Upper lobe of left lung (tissue), 6 donors: ENCODE results near the gene CTDNEP1. TPM values are rescaled to one million over a fixed set of nuclear protein-coding genes. Genes with fewer than 3 reads are reported as not detected.

Experiments used
- ATAC-seq, 2 donors: fragments of 200-7000 bp; cut with Tn5 transposase; one replicate each; pipeline ENCODE4 v1.9.1; 2022; ENCODE audit warnings: mild to moderate bottlenecking in 2 of 2, moderate library complexity in 2 of 2; ENCODE audit not compliant: low FRiP score in 2 of 2
- DNase-seq, 2 donors: peaks; one replicate each; pipeline ENCODE4 v3.0.0-alpha.2; 2019 to 2020
- H3K27ac ChIP-seq, 4 donors: fragments of 200-600 bp; sonication (generic); one replicate each; pipeline ENCODE4 v1.5.1; 2016 to 2019
- H3K27me3 ChIP-seq, 4 donors: fragments of 200-600 bp; sonication (generic); one replicate each; pipeline ENCODE4 v1.5.1; 2017 to 2019
- H3K36me3 ChIP-seq, 4 donors: fragments of 200-600 bp; sonication (generic); one replicate each; pipeline ENCODE4 v1.5.1; 2016 to 2019
- H3K4me1 ChIP-seq, 4 donors: fragments of 200-600 bp; sonication (generic); one replicate each; pipeline ENCODE4 v1.5.1; 2018 to 2019
- H3K4me3 ChIP-seq, 4 donors: fragments of 200-600 bp; sonication (generic); one replicate each; pipeline ENCODE4 v1.5.1; 2017 to 2019; ENCODE audit warnings: mild to moderate bottlenecking in 2 of 4, moderate library complexity in 1 of 4
- H3K9me3 ChIP-seq, 4 donors: fragments of 200-600 bp; sonication (generic); one replicate each; pipeline ENCODE4 v1.5.1; 2018 to 2019
- CTCF ChIP-seq, 6 experiments: fragments of 450-650 bp in 4 of 6; fragments of 200-600 bp in 2 of 6; sonication (generic) in 2 of 6; IDR thresholded peaks; one replicate each; pipeline ENCODE4 v1.5.1; 2016 to 2019; ENCODE audit warnings: antibody characterized with exemption in 6 of 6
- EP300 ChIP-seq, 4 donors: sonication (generic); formaldehyde crosslinking; IDR thresholded peaks; one replicate each; pipeline ENCODE4 v1.5.1; 2017; ENCODE audit warnings: antibody characterized with exemption in 4 of 4, control low read depth in 2 of 4
- POLR2A ChIP-seq, 4 donors: fragments of 450-650 bp; IDR thresholded peaks; one replicate each; pipeline ENCODE4 v1.5.1; 2016 to 2017; ENCODE audit warnings: antibody characterized with exemption in 4 of 4, mild to moderate bottlenecking in 2 of 4
- POLR2AphosphoS5 ChIP-seq, 2 donors: sonication (generic); formaldehyde crosslinking; IDR thresholded peaks; one replicate each; pipeline ENCODE4 v1.5.1; 2017; ENCODE audit warnings: antibody characterized with exemption in 2 of 2
- WGBS, 2 donors: methylation state at CpG; one replicate each; pipeline ENCODE4 v1.1.5; 2017 to 2018; 5-methylcytosine and 5-hydroxymethylcytosine counted together
- total RNA-seq, 6 donors: library from RNA; depleted of rRNA in 4 of 6; stranded (reverse); fragments of >200 nt in 4 of 6; gene quantifications; one replicate each; pipeline versions ENCODE4 v1.1.0 to v1.2.1, GENCODE V29; 2016 to 2021
- donor health status: DM: no; HTN: no; CAD: no; lungs with moderate emphysema.
- donor health status: DM: no; HTN: yes; CAD: no; lungs with severe emphysema.

CTDNEP1 gene
- total RNA-seq, 6 donors from 2014 or later = 62.9 to 139 (median 75.0) TPM

GRCh38 chr17:7224110-7224509, 27.4 kb downstream of the CTDNEP1 start:
- peak in 1 of 2 donors; percentile 56 for DNase-seq
- H3K9me3 ChIP-seq = no peaks in the 10 kb centered on the region
- peaks cover 16 to 28% (median 21%) of the 10 kb centered on the region in 4 donors for H3K4me1 ChIP-seq
- 87% methylated on average over 10 of the region's 10 CpGs; no CpG with 5 or more reads in 1 of the 2 donors for WGBS, 2 donors
- TF ChIP-seq POLR2AphosphoS5 (IDR thresholded peaks at IDR 0.05) (no peak), EP300 (IDR thresholded peaks at IDR 0.05) (no peak), POLR2A (IDR thresholded peaks at IDR 0.05) (no peak), CTCF (IDR thresholded peaks at IDR 0.05) (no peak)
- no peak overlapping the region for H3K27ac ChIP-seq
- H3K27me3 ChIP-seq = no peaks in the 10 kb centered on the region
- no peak overlapping the region for H3K4me3 ChIP-seq
- ATAC-seq = no peak
- H3K36me3 ChIP-seq = peaks cover 11 to 82% (median 69%) of the 10 kb centered on the region in 4 donors

- Histone ChIP-seq H3K4me1 (peaks cover 22 to 35% (median 26%) of the 10 kb centered on the region in 4 donors), H3K27ac (no peak overlapping the region), H3K4me3 (no peak overlapping the region), H3K9me3 (no peaks in the 10 kb centered on the region), H3K27me3 (no peaks in the 10 kb centered on the region), H3K36me3 (peaks cover 11 to 75% (median 66%) of the 10 kb centered on the region in 4 donors)
- ATAC-seq (no peak), DNase-seq (no peak)
- WGBS, 2 donors = 68 to 88% methylated on average over 4 of the region's 4 CpGs
- TF ChIP-seq POLR2A (IDR thresholded peaks at IDR 0.05) = no peak
- TF ChIP-seq POLR2AphosphoS5 (IDR thresholded peaks at IDR 0.05) = no peak
- no peak for TF ChIP-seq CTCF (IDR thresholded peaks at IDR 0.05)
- no peak for TF ChIP-seq EP300 (IDR thresholded peaks at IDR 0.05)
These were observed 28.2 kb downstream of the CTDNEP1 start for GRCh38 chr17:7223375-7223774.

GRCh38 chr17:7222972-7223292, 28.6 kb downstream of the CTDNEP1 start:
- DNase-seq (no peak), ATAC-seq (no peak)
- Histone ChIP-seq H3K27ac (no peak overlapping the region), H3K4me1 (peaks cover 26 to 39% (median 30%) of the 10 kb centered on the region in 4 donors), H3K36me3 (peaks cover 11 to 70% (median 64%) of the 10 kb centered on the region in 4 donors), H3K9me3 (no peaks in the 10 kb centered on the region), H3K4me3 (no peak overlapping the region), H3K27me3 (no peaks in the 10 kb centered on the region)
- TF ChIP-seq EP300 (IDR thresholded peaks at IDR 0.05) = no peak
- no peak for TF ChIP-seq POLR2A (IDR thresholded peaks at IDR 0.05)
- no peak for TF ChIP-seq POLR2AphosphoS5 (IDR thresholded peaks at IDR 0.05)
- TF ChIP-seq CTCF (IDR thresholded peaks at IDR 0.05) = no peak
- 53 to 85% methylated on average over 2 to 7 of the region's 7 CpGs for WGBS, 2 donors

- peak overlapping the region in 2 of 4 donors; percentile 99 to 100 for H3K27ac ChIP-seq
These were observed 29.2 kb downstream of the CTDNEP1 start for GRCh38 chr17:7222093-7222971.

More at GRCh38 chr17:7222093-7222971, 29.2 kb downstream of the CTDNEP1 start:
- ATAC-seq (no peak), DNase-seq (no peak)
- Histone ChIP-seq H3K27me3 (no peaks in the 10 kb centered on the region), H3K9me3 (no peaks in the 10 kb centered on the region), H3K4me3 (no peak overlapping the region), H3K4me1 (peaks cover 30 to 45% (median 35%) of the 10 kb centered on the region in 4 donors), H3K36me3 (peaks cover 11 to 64% (median 60%) of the 10 kb centered on the region in 4 donors)
- WGBS, 2 donors = 87 to 95% methylated on average over 12 to 15 of the region's 15 CpGs
- TF ChIP-seq POLR2A (IDR thresholded peaks at IDR 0.05) (no peak), EP300 (IDR thresholded peaks at IDR 0.05) (no peak), CTCF (IDR thresholded peaks at IDR 0.05) (no peak), POLR2AphosphoS5 (IDR thresholded peaks at IDR 0.05) (no peak)
